Type B pancreatic cell (in vitro differentiated cells): ENCODE data around the gene COL20A1. TPM values are rescaled to one million over a fixed set of nuclear protein-coding genes. Genes with fewer than 3 reads are reported as not detected.

Experiments
- DNase-seq: peaks from one replicate; pipeline ENCODE4 v3.0.0; 2021; ENCODE audit warnings: mixed read lengths; ENCODE audit not compliant: unreplicated experiment; ENCODE audit errors: extremely low spot score
- H3K27ac Mint-ChIP-seq: 2 replicates; pipeline ENCODE4 v1.8.0; 2021; ENCODE audit warnings: mild to moderate bottlenecking, mixed read lengths
- H3K27me3 Mint-ChIP-seq: 2 replicates; pipeline ENCODE4 v1.8.0; 2021; ENCODE audit warnings: mixed read lengths
- H3K36me3 Mint-ChIP-seq: 2 replicates; pipeline ENCODE4 v1.8.0; 2021; ENCODE audit warnings: mixed read lengths
- H3K4me1 Mint-ChIP-seq: one replicate; pipeline ENCODE4 v1.8.0; 2021; ENCODE audit warnings: mixed read lengths; ENCODE audit not compliant: unreplicated experiment
- H3K4me3 Mint-ChIP-seq: 2 replicates; pipeline ENCODE4 v1.8.0; 2021; ENCODE audit warnings: mild to moderate bottlenecking, mixed read lengths
- H3K9me3 Mint-ChIP-seq: 2 replicates; pipeline ENCODE4 v1.8.0; 2021; ENCODE audit warnings: mixed read lengths
- CTCF ChIP-seq: fragments of 200-600 bp; sonication (generic); conservative IDR thresholded peaks from 2 replicates; pipeline ENCODE4 v1.5.0; 2021; ENCODE audit warnings: antibody characterized with exemption, mild to moderate bottlenecking
- total RNA-seq: library from RNA; stranded (reverse); gene quantifications from 2 replicates; pipeline ENCODE4 v1.2.1, GENCODE V29; 2021; ENCODE audit warnings: low replicate concordance

COL20A1 gene
- total RNA-seq, 1 donor from 2014 or later = 0.36 TPM

DNA sequence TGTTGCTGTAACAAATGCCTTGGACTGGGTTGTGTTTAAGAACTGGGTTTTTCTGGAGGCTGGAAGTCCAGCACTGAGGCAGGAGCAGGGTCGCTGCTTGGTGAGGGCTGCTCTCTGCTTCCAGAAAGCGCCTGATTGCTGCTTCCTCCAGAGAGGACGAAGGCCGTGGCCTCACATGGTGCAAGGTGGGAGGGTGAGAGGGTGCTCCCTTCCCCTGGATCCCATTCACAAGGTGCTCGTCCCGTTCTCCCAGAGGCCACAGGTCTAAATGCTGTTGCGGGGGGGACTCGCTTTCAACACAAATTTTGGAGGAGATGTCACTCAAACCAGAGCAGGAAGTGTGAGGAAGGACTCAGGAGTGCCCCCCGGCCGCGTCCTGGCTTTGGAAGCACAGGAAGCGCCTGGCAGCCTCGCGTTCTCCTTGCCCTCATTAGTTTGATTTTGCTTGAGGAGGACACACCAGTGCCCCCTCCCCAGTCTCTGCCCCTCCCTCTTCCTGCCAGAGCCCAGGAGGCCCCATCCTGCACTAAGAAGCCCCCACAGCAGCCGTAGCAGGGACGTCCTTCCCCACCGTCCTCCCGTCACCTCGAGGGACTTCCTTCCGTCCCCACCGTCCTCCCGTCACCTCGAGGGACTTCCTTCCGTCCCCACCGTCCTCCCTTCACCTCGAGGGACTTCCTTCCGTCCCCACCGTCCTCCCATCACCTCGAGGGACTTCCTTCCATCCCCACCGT is 31.0 kb upstream of the COL20A1 start:
- no peak for TF ChIP-seq CTCF
- H3K4me1 Mint-ChIP-seq = peaks cover 12% of the 10 kb centered on the region
- H3K27ac Mint-ChIP-seq = peak overlapping the region; percentile 41
- peak overlapping the region; percentile 57 for H3K4me3 Mint-ChIP-seq
- no peaks in the 10 kb centered on the region for H3K9me3 Mint-ChIP-seq
- no peaks in the 10 kb centered on the region for H3K36me3 Mint-ChIP-seq
- H3K27me3 Mint-ChIP-seq = peaks cover 2% of the 10 kb centered on the region
- no peak for DNase-seq

- Mint-ChIP-seq H3K36me3 (no peaks in the 10 kb centered on the region), H3K4me3 (no peak overlapping the region), H3K27ac (no peak overlapping the region), H3K9me3 (no peaks in the 10 kb centered on the region), H3K27me3 (no peaks in the 10 kb centered on the region), H3K4me1 (peaks cover 11% of the 10 kb centered on the region)
- DNase-seq = no peak
- no peak for TF ChIP-seq CTCF
Measured at GRCh38 chr20:63262836-63263235, 30.1 kb upstream of the COL20A1 start.

- Mint-ChIP-seq H3K27ac (no peak overlapping the region), H3K9me3 (no peaks in the 10 kb centered on the region), H3K4me1 (peaks cover 21% of the 10 kb centered on the region), H3K4me3 (no peak overlapping the region), H3K27me3 (no peaks in the 10 kb centered on the region), H3K36me3 (no peaks in the 10 kb centered on the region)
- no peak for DNase-seq
- TF ChIP-seq CTCF = no peak
Measured at GRCh38 chr20:63264000-63264399, 29.0 kb upstream of the COL20A1 start.

DNA sequence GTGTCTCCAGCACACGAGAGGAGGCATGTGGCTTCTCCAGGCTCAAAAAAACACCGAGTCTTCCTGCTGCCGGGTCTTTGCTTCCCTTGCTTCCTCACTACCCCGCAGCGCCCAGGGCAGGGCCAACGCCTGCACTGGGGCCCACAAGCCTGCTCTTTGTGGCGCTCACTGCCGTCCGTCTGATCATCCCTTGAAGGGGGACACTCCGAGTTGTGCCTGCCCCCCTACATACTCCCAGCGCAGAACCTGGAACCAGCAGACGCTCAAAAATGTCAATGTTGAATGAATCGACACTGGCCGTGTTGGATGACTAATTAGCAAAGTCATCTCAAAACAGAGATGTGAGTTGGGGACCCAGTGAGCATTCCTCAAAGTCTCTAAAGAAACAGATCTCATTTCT is 28.5 kb upstream of the COL20A1 start:
- no peak for TF ChIP-seq CTCF
- H3K27me3 Mint-ChIP-seq = no peaks in the 10 kb centered on the region
- H3K9me3 Mint-ChIP-seq = no peaks in the 10 kb centered on the region
- peaks cover 22% of the 10 kb centered on the region for H3K4me1 Mint-ChIP-seq
- H3K27ac Mint-ChIP-seq = no peak overlapping the region
- H3K4me3 Mint-ChIP-seq = no peak overlapping the region
- DNase-seq = no peak
- no peaks in the 10 kb centered on the region for H3K36me3 Mint-ChIP-seq

DNA sequence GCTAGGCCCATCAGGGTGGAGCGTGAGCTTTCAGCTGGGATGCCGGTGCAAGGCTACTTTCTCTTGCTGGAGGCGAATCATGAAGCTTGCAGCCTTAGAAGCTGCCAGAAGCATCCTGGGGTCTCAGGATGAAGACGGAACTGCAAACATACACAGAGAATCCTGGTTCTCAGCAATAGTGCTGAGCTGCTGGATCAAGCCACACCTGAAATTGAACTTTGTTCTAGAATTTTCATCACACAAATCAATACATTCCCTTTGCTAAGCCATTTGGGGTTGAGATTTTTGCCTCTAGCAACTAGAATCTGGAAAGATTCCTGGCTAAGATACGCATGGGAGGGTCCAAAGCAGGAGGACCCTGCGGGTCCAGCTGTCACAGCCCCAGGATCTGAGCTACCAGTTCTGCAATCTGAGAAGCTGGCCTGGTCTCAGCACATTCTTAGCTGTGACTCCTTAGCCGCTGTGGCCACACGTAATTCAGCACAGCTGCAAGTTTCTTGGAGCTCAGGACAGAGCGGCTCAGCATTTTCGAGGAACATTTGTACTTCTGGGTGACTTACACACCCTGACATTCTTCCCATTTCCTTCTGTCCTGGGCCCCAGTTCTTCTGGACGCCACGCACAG is 27.0 kb upstream of the COL20A1 start:
- TF ChIP-seq CTCF = no peak
- H3K36me3 Mint-ChIP-seq = no peaks in the 10 kb centered on the region
- H3K9me3 Mint-ChIP-seq = no peaks in the 10 kb centered on the region
- no peak overlapping the region for H3K4me3 Mint-ChIP-seq
- H3K27ac Mint-ChIP-seq = no peak overlapping the region
- H3K27me3 Mint-ChIP-seq = no peaks in the 10 kb centered on the region
- no peak for DNase-seq
- peaks cover 31% of the 10 kb centered on the region for H3K4me1 Mint-ChIP-seq
